Loucy (cell line): Measurements from ENCODE around the gene LPCAT2.

Source experiments
- EZH2phosphoT487 ChIP-seq: fragments of 200-600 bp; IDR thresholded peaks from 2 replicates; pipeline ENCODE4 v1.6.1; 2018; ENCODE audit warnings: antibody characterized with exemption, mild to moderate bottlenecking, moderate library complexity, borderline replicate concordance
- TF ChIP-seq, protein P1 (sequence below): fragments of 200-600 bp; sonication (generic); conservative IDR thresholded peaks from 2 replicates; pipeline ENCODE4 v1.5.1; 2014; ENCODE audit warnings: mild to moderate bottlenecking, antibody characterized with exemption, low read length

DNA sequence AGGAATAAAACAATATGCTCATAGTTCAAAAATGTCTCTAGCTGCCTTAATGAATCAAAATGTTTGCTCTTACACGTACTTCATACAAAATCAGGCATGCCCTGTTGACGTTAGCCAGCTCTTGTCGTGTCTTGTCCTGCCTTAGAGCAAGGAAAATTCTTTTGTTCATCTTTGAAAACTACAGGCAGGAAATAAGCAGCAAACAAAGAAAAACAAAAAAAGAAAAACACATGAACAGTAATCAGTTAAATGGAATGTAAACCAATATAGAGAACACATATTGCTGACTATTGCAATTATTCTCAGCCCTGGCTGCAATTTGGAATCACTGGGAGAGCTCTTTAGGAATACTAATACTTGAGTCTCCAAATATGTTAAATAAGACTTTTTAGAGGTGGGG, 59.3 kb downstream of the LPCAT2 start:
- TF ChIP-seq, protein P1, sequence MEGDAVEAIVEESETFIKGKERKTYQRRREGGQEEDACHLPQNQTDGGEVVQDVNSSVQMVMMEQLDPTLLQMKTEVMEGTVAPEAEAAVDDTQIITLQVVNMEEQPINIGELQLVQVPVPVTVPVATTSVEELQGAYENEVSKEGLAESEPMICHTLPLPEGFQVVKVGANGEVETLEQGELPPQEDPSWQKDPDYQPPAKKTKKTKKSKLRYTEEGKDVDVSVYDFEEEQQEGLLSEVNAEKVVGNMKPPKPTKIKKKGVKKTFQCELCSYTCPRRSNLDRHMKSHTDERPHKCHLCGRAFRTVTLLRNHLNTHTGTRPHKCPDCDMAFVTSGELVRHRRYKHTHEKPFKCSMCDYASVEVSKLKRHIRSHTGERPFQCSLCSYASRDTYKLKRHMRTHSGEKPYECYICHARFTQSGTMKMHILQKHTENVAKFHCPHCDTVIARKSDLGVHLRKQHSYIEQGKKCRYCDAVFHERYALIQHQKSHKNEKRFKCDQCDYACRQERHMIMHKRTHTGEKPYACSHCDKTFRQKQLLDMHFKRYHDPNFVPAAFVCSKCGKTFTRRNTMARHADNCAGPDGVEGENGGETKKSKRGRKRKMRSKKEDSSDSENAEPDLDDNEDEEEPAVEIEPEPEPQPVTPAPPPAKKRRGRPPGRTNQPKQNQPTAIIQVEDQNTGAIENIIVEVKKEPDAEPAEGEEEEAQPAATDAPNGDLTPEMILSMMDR, result no peak
- TF ChIP-seq EZH2phosphoT487, result no peak
